Measurements from ENCODE around the gene OVAAL.

GRCh38 chr1:180524915-180525714, 33.6 kb upstream of the OVAAL start:
- no peak for TF ChIP-seq CTCF (conservative IDR thresholded peaks at IDR 0.05)
- TF ChIP-seq ZFX (IDR thresholded peaks at IDR 0.05): no peak
